IMR-90 (cell line): ENCODE results near the gene TRIM37.

Experiments
- MXI1 ChIP-seq: IDR thresholded peaks from 2 replicates; pipeline ENCODE4 v1.6.1; 2012; ENCODE audit warnings: low read depth, mild to moderate bottlenecking, low read length, moderate library complexity, borderline replicate concordance
- POLR2A ChIP-seq: IDR thresholded peaks from 2 replicates; pipeline ENCODE4 v1.6.1; 2012; ENCODE audit warnings: mild to moderate bottlenecking, low read depth, low read length
- TF ChIP-seq, protein P1 (sequence below): conservative IDR thresholded peaks from 2 replicates; pipeline ENCODE4 v1.5.1; 2012; ENCODE audit warnings: mild to moderate bottlenecking, low read depth, low read length, improper control_type of control experiment

DNA sequence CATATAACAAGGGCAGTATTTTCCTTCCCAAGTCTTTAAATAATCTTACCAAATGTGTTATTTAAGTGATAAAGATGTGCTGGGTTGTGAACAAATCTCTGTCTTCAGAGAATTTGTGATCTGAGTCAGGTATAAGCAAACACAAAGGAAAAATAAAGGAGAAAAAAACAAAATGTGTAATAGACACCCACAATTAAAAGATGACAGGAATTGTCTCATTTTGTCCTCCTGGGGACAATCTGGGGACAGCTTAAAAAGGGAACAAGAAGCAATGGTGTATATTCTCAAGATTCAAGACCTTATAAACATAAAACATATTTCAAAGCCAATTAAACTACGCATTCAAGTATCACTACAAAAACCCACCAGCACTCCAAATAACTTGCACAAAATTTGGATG, 107.2 kb downstream of the TRIM37 start:
- no peak for TF ChIP-seq POLR2A
- TF ChIP-seq MXI1 = no peak
- TF ChIP-seq, protein P1, sequence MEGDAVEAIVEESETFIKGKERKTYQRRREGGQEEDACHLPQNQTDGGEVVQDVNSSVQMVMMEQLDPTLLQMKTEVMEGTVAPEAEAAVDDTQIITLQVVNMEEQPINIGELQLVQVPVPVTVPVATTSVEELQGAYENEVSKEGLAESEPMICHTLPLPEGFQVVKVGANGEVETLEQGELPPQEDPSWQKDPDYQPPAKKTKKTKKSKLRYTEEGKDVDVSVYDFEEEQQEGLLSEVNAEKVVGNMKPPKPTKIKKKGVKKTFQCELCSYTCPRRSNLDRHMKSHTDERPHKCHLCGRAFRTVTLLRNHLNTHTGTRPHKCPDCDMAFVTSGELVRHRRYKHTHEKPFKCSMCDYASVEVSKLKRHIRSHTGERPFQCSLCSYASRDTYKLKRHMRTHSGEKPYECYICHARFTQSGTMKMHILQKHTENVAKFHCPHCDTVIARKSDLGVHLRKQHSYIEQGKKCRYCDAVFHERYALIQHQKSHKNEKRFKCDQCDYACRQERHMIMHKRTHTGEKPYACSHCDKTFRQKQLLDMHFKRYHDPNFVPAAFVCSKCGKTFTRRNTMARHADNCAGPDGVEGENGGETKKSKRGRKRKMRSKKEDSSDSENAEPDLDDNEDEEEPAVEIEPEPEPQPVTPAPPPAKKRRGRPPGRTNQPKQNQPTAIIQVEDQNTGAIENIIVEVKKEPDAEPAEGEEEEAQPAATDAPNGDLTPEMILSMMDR = no peak
